NB4 (cell line): ENCODE measurements around the gene MTFP1.

Source experiments
- POLR2A ChIP-seq: IDR thresholded peaks from 2 replicates; pipeline ENCODE4 v1.6.1; 2011; ENCODE audit warnings: mild to moderate bottlenecking; ENCODE audit not compliant: insufficient read length; ENCODE audit errors: extremely low read depth
- TF ChIP-seq, protein P1 (sequence below): IDR thresholded peaks from one replicate; pipeline ENCODE4 v1.5.1; 2012; ENCODE audit warnings: low read depth, low read length

DNA sequence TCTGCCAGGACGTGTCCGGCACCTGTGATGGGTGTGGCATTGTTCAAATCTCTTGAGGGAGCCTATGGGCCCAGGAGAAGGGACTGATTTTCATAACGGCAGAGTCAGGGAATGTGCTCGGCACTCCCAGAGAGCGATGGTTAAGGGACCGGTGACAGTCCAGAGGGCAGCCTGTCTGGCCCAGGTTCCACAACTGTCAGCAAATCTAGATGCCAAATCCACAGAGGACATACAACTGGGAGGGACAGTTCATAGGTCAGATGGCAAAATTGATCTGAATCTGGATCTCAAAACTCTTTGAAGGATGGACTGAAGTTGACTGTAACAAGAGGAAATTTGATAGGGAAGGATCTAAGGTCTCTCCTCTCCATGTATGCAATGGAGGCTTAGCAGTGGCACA is 21.3 kb upstream of the MTFP1 start:
- TF ChIP-seq, protein P1, sequence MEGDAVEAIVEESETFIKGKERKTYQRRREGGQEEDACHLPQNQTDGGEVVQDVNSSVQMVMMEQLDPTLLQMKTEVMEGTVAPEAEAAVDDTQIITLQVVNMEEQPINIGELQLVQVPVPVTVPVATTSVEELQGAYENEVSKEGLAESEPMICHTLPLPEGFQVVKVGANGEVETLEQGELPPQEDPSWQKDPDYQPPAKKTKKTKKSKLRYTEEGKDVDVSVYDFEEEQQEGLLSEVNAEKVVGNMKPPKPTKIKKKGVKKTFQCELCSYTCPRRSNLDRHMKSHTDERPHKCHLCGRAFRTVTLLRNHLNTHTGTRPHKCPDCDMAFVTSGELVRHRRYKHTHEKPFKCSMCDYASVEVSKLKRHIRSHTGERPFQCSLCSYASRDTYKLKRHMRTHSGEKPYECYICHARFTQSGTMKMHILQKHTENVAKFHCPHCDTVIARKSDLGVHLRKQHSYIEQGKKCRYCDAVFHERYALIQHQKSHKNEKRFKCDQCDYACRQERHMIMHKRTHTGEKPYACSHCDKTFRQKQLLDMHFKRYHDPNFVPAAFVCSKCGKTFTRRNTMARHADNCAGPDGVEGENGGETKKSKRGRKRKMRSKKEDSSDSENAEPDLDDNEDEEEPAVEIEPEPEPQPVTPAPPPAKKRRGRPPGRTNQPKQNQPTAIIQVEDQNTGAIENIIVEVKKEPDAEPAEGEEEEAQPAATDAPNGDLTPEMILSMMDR = no peak
- no peak for TF ChIP-seq POLR2A
